Measurements from ENCODE around the gene NDRG3.
A peak's percentile ranks its signal among the peaks of the same experiment; 100 is the strongest.
"Not testable (repeated sequence)": the region's sequence is repeated elsewhere in the genome, so short reads cannot be mapped to it uniquely, and the experiment has no call there.

The NDRG3 gene

GRCh38 chr20:36686504-36686903, 59.4 kb downstream of the NDRG3 start:
- no peak for DNase-seq

GRCh38 chr20:36684747-36685146, 61.1 kb downstream of the NDRG3 start:
- DNase-seq = no peak

GRCh38 chr20:36682311-36682710, 63.6 kb downstream of the NDRG3 start:
- no peak for DNase-seq

- DNase-seq = no peak
Observed at GRCh38 chr20:36677422-36677771, 68.5 kb downstream of the NDRG3 start.

GRCh38 chr20:36676701-36677421, 69.0 kb downstream of the NDRG3 start:
- DNase-seq = no peak

DNA sequence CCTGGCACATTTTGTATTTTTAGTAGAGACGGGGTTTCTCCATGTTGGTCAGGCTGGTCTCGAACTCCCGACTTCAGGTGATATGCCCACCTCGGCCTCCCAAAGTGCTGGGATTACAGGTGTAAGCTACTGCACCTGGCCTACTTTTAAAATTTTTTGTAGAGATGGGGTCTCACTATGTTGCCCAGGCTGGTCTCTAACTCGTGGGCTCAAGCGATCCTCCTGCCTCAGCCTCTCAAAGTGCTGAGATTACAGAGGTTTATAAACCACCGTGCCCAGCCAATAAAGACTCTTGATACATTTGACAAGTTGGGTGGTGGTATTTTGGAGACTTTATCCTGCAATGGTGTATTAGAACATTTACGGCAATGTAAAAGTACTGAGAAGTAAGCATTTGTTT, 70.3 kb downstream of the NDRG3 start:
- not testable (repeated sequence) for DNase-seq

DNA sequence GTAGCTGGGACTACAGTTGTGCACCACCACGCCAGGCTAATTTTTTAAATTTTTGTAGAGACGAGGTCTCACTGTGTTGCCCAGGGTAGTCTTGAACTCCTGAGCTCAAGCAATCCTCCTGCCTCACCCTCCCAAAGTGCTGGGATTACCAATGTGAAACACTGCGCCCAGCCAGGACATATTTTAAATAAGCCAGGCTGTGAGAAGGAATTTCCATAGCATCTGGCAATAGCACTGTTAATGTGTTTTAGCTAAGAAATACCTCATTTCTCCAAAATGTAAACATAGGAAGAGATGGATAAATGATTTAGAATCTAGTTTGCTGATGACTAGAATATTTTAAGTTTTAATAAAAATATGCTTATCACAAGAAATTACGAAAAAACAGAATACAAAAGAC, 72.9 kb downstream of the NDRG3 start:
- DNase-seq = no peak

- DNase-seq = no peak
Observed at GRCh38 chr20:36670665-36671357, 75.1 kb downstream of the NDRG3 start.

- DNase-seq = no peak
Observed at GRCh38 chr20:36666181-36666740, 79.6 kb downstream of the NDRG3 start.

DNA sequence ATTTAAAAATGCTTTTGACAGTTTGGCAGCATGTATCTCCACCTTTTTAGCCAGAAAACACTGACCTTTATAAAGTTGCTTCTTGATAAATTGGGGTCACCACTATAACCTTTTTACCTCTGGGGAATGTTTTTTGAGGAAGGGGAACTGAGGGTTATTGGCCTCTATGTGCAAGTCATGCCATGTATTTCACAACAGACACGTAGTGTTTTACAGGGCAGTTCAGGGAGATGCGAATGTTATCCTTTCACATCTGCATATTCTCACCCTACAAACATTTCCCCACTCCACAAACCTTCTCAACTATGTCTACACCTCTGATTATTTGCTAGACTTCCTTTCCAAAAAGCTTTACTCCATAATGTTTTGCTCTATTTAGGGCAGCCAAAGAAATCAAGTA, 82.9 kb downstream of the NDRG3 start:
- no peak for DNase-seq

DNA sequence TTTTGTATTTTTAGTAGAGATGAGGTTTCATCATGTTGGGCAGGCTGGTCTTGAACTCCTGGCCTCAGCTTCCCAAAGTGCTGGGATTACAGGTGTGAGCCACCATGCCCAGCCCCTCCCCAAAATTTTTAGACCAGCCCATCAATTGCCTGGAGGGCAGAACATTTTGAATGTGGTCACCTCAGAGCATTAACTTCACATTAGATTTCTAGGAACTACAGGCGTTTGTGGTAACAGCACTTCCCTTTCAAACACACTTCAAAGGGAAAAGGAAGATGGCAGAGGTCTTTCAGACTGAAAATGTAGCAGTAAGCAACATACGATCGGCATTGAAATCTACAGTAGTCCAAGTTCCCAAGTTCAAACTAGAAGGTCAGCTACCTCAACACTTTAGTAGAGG, 87.6 kb downstream of the NDRG3 start:
- peak; percentile 50 for DNase-seq

DNA sequence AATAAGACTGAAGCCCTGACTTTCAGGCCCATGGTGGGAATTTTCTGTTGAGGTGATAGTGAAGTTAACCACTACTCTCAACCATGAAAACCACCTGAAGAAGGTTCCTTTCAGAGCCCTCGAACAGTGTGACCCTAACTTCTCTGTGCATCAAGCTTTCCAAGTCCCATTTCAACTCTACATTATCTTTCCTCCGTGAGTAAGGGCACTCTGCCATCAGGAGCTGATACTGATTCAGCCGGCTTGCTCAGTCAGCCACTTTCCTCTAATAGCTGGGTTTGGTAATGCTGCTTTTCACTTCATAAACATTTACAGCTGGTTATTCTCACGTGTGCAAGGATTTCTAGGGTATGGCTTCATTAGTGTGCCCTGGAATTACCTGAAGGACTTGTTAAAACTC, 89.2 kb downstream of the NDRG3 start:
- DNase-seq = no peak

- DNase-seq = no peak
Observed at GRCh38 chr20:36655004-36655403, 90.9 kb downstream of the NDRG3 start.

DNA sequence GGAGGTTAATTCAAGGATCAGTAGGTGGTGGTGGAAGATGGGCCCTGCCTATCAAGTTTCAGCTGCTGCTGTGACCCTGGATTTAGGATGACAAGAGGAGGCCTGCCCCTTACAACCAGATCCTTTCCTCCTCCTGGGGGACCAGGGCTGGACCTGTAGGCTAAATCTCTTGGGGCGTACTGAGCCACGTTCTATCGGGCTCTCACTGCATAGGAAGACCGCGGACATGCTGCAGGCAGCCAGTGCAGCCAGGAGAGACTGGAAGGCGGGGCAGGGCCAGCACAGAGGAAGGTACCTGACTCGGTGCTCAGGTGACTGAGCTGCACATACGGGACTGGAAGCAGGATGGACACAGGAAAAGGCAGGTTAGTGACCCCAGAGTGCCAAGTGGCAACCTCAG, 91.4 kb downstream of the NDRG3 start:
- no peak for DNase-seq

DNA sequence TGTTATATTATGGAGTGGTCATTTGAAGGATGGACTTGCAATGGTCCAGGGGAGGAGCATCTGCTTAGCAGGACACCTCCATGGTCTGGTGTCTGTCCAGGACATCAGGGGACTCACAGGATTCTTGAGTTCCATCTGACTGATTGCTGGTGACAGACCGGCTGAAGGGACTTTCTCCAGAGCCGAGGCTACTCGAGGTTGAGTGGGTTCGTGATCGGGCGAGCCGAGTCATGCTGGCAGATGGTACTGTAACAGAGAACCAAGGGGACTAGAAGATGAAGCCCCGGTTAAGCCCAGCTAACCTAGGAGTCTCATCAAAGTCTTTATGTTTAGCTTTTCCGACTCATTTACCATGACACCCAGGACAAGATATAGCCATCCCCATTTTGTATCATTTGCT, 92.4 kb downstream of the NDRG3 start:
- DNase-seq = no peak

- no peak for DNase-seq
Observed at GRCh38 chr20:36647196-36648121, 98.4 kb downstream of the NDRG3 start.

DNA sequence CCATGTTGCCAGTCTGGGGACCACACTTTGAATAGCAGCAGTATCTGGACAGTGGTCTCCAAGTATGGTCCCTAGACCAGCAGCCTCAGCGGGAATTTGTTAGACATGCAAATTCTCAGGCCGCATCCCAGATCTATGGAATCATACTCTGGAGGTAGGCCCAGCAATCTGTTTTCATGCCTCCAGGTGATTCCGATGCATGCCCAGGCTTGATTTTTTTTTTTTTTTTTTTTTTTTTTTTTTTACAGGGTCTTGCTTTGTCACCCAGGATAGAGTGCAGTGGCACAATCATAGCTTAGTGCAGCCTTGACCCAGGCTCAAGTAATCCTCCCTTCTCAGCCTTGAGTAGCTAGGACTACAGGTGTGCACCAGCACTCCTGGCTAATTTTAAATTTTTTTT, 99.2 kb downstream of the NDRG3 start:
- DNase-seq = no peak

- DNase-seq = peak; percentile 83
Observed at GRCh38 chr20:36645998-36646397, 99.9 kb downstream of the NDRG3 start, which contains the start of gene SLA2. SLA2 (minus strand) TSS chr20:36646196; CDS start chr20:36641335, 4,861 bp downstream.

- DNase-seq = peak; percentile 11
Observed at GRCh38 chr20:36645353-36645752, 100.5 kb downstream of the NDRG3 start.

DNA sequence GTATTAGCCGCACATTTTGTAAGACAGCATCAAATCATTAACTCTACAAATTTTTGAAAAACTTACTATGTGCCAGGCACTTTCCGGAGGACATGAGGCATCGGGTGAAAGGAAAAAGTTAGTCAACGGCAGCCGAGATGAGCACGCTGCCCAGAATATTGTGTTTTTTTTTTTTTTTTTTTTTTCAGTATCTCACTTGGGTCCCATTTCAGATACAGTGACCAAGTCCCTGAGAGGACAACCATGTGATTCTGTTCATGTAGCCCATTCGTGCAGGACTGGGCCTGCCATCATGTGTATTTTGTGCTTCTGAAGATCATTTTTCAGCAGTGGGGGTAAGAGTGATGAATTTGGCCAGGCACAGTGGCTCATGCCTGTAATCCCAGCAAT, 101.2 kb downstream of the NDRG3 start:
- DNase-seq = peak; percentile 68

DNA sequence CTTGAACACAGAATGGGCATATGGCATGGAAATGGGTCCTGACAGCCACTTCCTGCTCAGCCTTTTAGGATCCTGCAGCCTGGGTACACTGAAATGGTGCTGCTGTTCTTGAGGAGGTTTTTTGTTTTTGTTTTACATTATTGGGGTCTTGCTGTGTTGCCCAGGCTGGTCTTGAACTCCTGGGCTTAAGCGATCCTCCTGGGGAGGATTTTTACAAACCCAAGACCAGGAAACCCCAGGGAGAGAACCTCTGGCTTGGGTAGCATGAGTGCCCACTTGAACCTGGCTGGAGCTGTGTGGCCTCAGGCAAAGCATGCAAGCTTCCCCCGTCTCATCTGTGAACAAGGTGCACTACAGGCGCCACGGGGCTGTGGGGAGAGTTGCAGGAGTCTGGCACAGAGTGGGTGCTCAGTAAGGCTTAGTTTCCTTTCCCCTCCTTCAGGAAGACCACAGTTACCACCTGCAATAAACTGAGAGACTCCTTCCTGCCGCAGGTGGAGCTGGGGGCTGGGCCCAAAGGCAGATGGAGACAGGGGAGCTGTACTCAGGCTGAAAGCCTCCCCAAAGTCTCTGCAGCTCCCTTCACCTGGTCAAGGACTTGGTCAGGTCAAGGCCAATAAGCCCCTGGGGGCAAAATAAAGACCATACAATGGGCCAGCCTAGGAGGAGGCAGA, 101.7 kb downstream of the NDRG3 start:
- peak; percentile 78 for DNase-seq

DNA sequence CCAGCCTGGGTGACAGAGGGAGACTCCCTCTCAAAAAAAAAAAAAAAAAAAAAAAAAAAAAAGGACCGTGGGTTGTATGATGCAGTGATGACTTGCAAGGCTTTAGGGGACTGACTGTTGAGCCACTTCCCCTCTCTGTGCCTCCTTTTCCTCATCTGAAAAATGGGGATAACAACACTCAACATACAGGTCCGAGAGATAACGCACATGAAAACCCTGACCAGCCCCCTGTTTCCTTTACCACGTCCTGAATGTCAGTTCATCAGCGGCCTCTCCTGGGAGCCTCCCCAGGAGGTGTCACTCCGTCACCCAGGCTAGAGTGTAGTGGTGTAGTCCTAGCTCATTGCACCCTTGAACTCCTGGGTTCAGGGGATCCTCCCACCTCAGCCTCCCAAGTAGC, 103.8 kb downstream of the NDRG3 start:
- peak; percentile 9 for DNase-seq

GRCh38 chr20:36641506-36641843, 104.4 kb downstream of the NDRG3 start:
- no peak for DNase-seq

Measured in activated CD4-positive, alpha-beta T cell treated with anti-CD3 and anti-CD28 coated beads, Interleukin-10, Interleukin-2, amounts not matched to agents 100 ng/mL and 50 ng/mL, durations not matched to agents 16 hours and 8 hours (primary cell).